A673 (cell line): ENCODE data around the gene KIAA0040. TPM values are rescaled to one million over a fixed set of nuclear protein-coding genes. Genes with fewer than 3 reads are reported as not detected.

Source experiments
- Bru-seq: library from RNA; stranded (reverse); fragments of 400-500 nt; gene quantifications from one replicate; lab custom pipeline; 2021; lab: Mats Ljungman, UMichigan
- BruChase-seq, 2 experiments: library from RNA; stranded (reverse); fragments of 400-500 nt; gene quantifications; one replicate each; lab custom pipeline; 2021; lab: Mats Ljungman, UMichigan
- BruUV-seq: library from RNA; stranded (reverse); fragments of 400-500 nt; replicated peaks from 2 replicates; lab custom pipeline; 2021; lab: Mats Ljungman, UMichigan
- CTCF ChIA-PET: fragments of 300-600 bp; sonication (Branson Sonifier 250); formaldehyde crosslinking; loops from one replicate; lab custom pipeline; 2022; ENCODE audit warnings: antibody characterized with exemption; lab: Charles Lee
- POLR2A ChIA-PET: fragments of 300-600 bp; sonication (Branson Sonifier 250); formaldehyde crosslinking; loops from one replicate; lab custom pipeline; 2022; ENCODE audit warnings: antibody characterized with exemption; ENCODE audit not compliant: low non-redundant PET; lab: Charles Lee
- DNase-seq: peaks from one replicate; pipeline ENCODE4 v3.0.0-alpha.2; 2015; ENCODE audit warnings: low spot score
- H3K27ac ChIP-seq: fragments of 200-600 bp; sonication (generic); 2 replicates; pipeline ENCODE4 v1.5.1; 2016; ENCODE audit warnings: mixed run types, low read depth, mild to moderate bottlenecking, mixed read lengths, antibody characterized with exemption, low read length; ENCODE audit not compliant: poor library complexity, severe bottlenecking
- H3K27me3 ChIP-seq: fragments of 200-600 bp; sonication (generic); replicated peaks from 2 replicates; pipeline ENCODE4 v1.6.1; 2017; ENCODE audit warnings: mixed run types, low read depth, mild to moderate bottlenecking, mixed read lengths, antibody characterized with exemption, low read length; ENCODE audit not compliant: insufficient read depth, poor library complexity
- H3K36me3 ChIP-seq: fragments of 200-600 bp; sonication (generic); 2 replicates; pipeline ENCODE4 v1.6.1; 2016; ENCODE audit warnings: mixed run types, mild to moderate bottlenecking, mixed read lengths, antibody characterized with exemption, low read length; ENCODE audit not compliant: insufficient read depth, poor library complexity, severe bottlenecking
- H3K4me1 ChIP-seq: fragments of 200-600 bp; sonication (generic); 2 replicates; pipeline ENCODE4 v1.6.1; 2017; ENCODE audit warnings: mixed run types, mild to moderate bottlenecking, mixed read lengths, antibody characterized with exemption, low read length; ENCODE audit not compliant: insufficient read depth, poor library complexity, severe bottlenecking
- H3K4me3 ChIP-seq: fragments of 200-600 bp; sonication (generic); 2 replicates; pipeline ENCODE4 v1.5.1; 2016; ENCODE audit warnings: low read depth, mixed run types, mild to moderate bottlenecking, mixed read lengths, low read length; ENCODE audit not compliant: poor library complexity, severe bottlenecking
- H3K9me3 ChIP-seq: fragments of 200-600 bp; sonication (generic); 2 replicates; pipeline ENCODE4 v1.6.1; 2016; ENCODE audit warnings: mixed run types, low read depth, mild to moderate bottlenecking, mixed read lengths, antibody characterized with exemption, low read length; ENCODE audit not compliant: poor library complexity, severe bottlenecking
- CTCF ChIP-seq: fragments of 300-800, 200-600 bp; sonication (generic); conservative IDR thresholded peaks from 2 replicates; pipeline ENCODE4 v1.5.1; 2017; ENCODE audit warnings: low read depth, mild to moderate bottlenecking, antibody characterized with exemption, low read length, moderate library complexity, mixed read lengths
- EZH2 ChIP-seq: fragments of 200-600 bp; sonication (generic); IDR thresholded peaks from 2 replicates; pipeline ENCODE4 v1.6.1; 2017; ENCODE audit warnings: borderline replicate concordance, low read depth, mild to moderate bottlenecking, mixed read lengths, antibody characterized with exemption, low read length; ENCODE audit not compliant: poor library complexity, severe bottlenecking
- intact Hi-C: fragments of 100-400 bp; cut with micrococcal nuclease; formaldehyde crosslinking; loops from one replicate; pipeline ENCODE4 v1.10.0; 2022; ENCODE audit not compliant: unreplicated experiment
- long read RNA-seq: library from polyadenylated mRNA; stranded (forward); transcript quantifications from one replicate; pipeline ENCODE4 v2.0.0, GENCODE V29; 2022
- total RNA-seq: library from RNA; stranded (reverse); gene quantifications from 2 replicates; pipeline ENCODE4 v1.2.3, GENCODE V29; 2021

KIAA0040 gene
- total RNA-seq (not detected in 2 replicates), Bru-seq, nascent RNA (percentile 9 among the genes with signal in this experiment), BruChase-seq, experiment 1, labeled RNA remaining after a 2-hour chase (percentile 8 among the genes with signal in this experiment), BruChase-seq, experiment 2, labeled RNA remaining after a 6-hour chase (percentile 11 among the genes with signal in this experiment)
- long read RNA-seq, full-length matches to known transcripts = 1 of 1 reads
- long read RNA-seq, partial matches to known transcripts = 0 of 1 reads
- long read RNA-seq, other reads (novel, unspliced or antisense) = 0 of 1 reads

GRCh38 chr1:175192630-175193526 lies at the start of gene KIAA0040:
Gene KIAA0040 (minus strand): TSS chr1:175192776. CDS start chr1:175161013, 31,763 bp downstream.
- ChIA-PET POLR2A (no interaction called here), CTCF (interaction anchor here (1.1 kb wide), 1 partner anchor 41 kb away, joined by 4 read pairs; no protein-coding TSS in a partner anchor)
- BruUV-seq = no TSS peak
- Histone ChIP-seq H3K27me3 (peaks cover 51% of the 10 kb centered on the region), H3K36me3 (no peaks in the 10 kb centered on the region), H3K9me3 (no peaks in the 10 kb centered on the region), H3K4me1 (no peaks in the 10 kb centered on the region), H3K27ac (no peak within 1 kb of the TSS), H3K4me3 (peak within 1 kb of the TSS; percentile 37)
- TF ChIP-seq EZH2 (no peak), CTCF (0 out of 2 replicates have a peak, but pooled peaks have one; percentile 9)
- intact Hi-C loops = no loop called here
- peak; percentile 24 for DNase-seq

GRCh38 chr1:175237389-175237788 lies 44.8 kb upstream of the KIAA0040 start:
- ChIA-PET CTCF (no interaction called here), POLR2A (no interaction called here)
- Histone ChIP-seq H3K9me3 (no peaks in the 10 kb centered on the region), H3K4me3 (no peak overlapping the region), H3K4me1 (no peaks in the 10 kb centered on the region), H3K27me3 (no peaks in the 10 kb centered on the region), H3K27ac (no peak overlapping the region), H3K36me3 (no peaks in the 10 kb centered on the region)
- intact Hi-C loops = no loop called here
- BruUV-seq = no TSS peak
- TF ChIP-seq CTCF (no peak), EZH2 (no peak)
- no peak for DNase-seq

GRCh38 chr1:175234639-175235038 lies 42.1 kb upstream of the KIAA0040 start:
- H3K4me3 ChIP-seq = no peak overlapping the region
- no peaks in the 10 kb centered on the region for H3K9me3 ChIP-seq
- intact Hi-C loops = no loop called here
- TF ChIP-seq EZH2 = no peak
- no peak for TF ChIP-seq CTCF
- no peak for DNase-seq
- ChIA-PET CTCF (no interaction called here), POLR2A (no interaction called here)
- no peaks in the 10 kb centered on the region for H3K4me1 ChIP-seq
- H3K27me3 ChIP-seq = no peaks in the 10 kb centered on the region
- no TSS peak for BruUV-seq
- H3K36me3 ChIP-seq = no peaks in the 10 kb centered on the region
- H3K27ac ChIP-seq = no peak overlapping the region
